HL-60 (cell line): Measurements from ENCODE around the gene MAPKAPK3.

Source experiments
- CTCF ChIP-seq: IDR thresholded peaks from one replicate; pipeline ENCODE4 v1.5.1; 2011; ENCODE audit warnings: low read length, control low read depth, inconsistent platforms; ENCODE audit not compliant: insufficient read depth
- GABPA ChIP-seq: IDR thresholded peaks from 2 replicates; pipeline ENCODE4 v1.6.1; 2012; ENCODE audit warnings: low read depth
- POLR2AphosphoS5 ChIP-seq: IDR thresholded peaks from 2 replicates; pipeline ENCODE4 v1.6.1; 2012; ENCODE audit warnings: low read depth
- REST ChIP-seq: IDR thresholded peaks from 2 replicates; pipeline ENCODE4 v1.6.1; 2012; ENCODE audit warnings: low read depth; ENCODE audit not compliant: insufficient replicate concordance
- SPI1 ChIP-seq: IDR thresholded peaks from 2 replicates; pipeline ENCODE4 v1.6.1; 2012; ENCODE audit warnings: low read depth, mild to moderate bottlenecking, borderline replicate concordance

GRCh38 chr3:50687916-50688315 is 71.0 kb downstream of the MAPKAPK3 start:
- TF ChIP-seq CTCF (no peak), POLR2AphosphoS5 (no peak), REST (no peak), GABPA (no peak), SPI1 (no peak)
